ENCODE data around the gene SASH1.

The SASH1 gene

GRCh38 chr6:148340586-148341297 lies 1.9 kb upstream of the SASH1 start:
- TF ChIP-seq CTCF (IDR thresholded peaks at IDR 0.05; ENCODE audit: low read depth, low read length), result no peak
- no peak overlapping the region for H3K4me3 ChIP-seq (replicated peaks in 1 of 2; ENCODE audit: low read depth in 2 of 2, low read length in 2 of 2)
- DNase-seq (ENCODE audit: low read depth in 2 of 2), result no peak

GRCh38 chr6:148342100-148342349 lies 613 bp upstream of the SASH1 start:
- TF ChIP-seq CTCF (IDR thresholded peaks at IDR 0.05; ENCODE audit: low read depth, low read length), result no peak
- DNase-seq (ENCODE audit: low read depth in 2 of 2), result no peak
- peak overlapping the region; percentile 61 to 79 for H3K4me3 ChIP-seq (replicated peaks in 1 of 2; ENCODE audit: low read depth in 2 of 2, low read length in 2 of 2)

- H3K4me3 ChIP-seq (replicated peaks in 1 of 2; ENCODE audit: low read depth in 2 of 2, low read length in 2 of 2), result peak overlapping the region; percentile 79 to 83
- DNase-seq (ENCODE audit: low read depth in 2 of 2), result peak; percentile 32 to 48
- TF ChIP-seq CTCF (IDR thresholded peaks at IDR 0.05; ENCODE audit: low read depth, low read length), result peak; percentile 20
Observed at GRCh38 chr6:148343047-148343782, 577 bp downstream of the SASH1 start.

- DNase-seq (ENCODE audit: low read depth in 2 of 2), result no peak
- no peak for TF ChIP-seq CTCF (IDR thresholded peaks at IDR 0.05; ENCODE audit: low read depth, low read length)
- H3K4me3 ChIP-seq (replicated peaks in 1 of 2; ENCODE audit: low read depth in 2 of 2, low read length in 2 of 2), result no peak overlapping the region
Observed at GRCh38 chr6:148345176-148345575, 2.5 kb downstream of the SASH1 start.

- H3K4me3 ChIP-seq (replicated peaks in 1 of 2; ENCODE audit: low read depth in 2 of 2, low read length in 2 of 2), result no peak overlapping the region
- no peak for TF ChIP-seq CTCF (IDR thresholded peaks at IDR 0.05; ENCODE audit: low read depth, low read length)
- DNase-seq (ENCODE audit: low read depth in 2 of 2), result no peak
Observed at GRCh38 chr6:148345578-148345977, 2.9 kb downstream of the SASH1 start.

GRCh38 chr6:148346681-148347440 lies 4.2 kb downstream of the SASH1 start:
- no peak for TF ChIP-seq CTCF (IDR thresholded peaks at IDR 0.05; ENCODE audit: low read depth, low read length)
- DNase-seq (ENCODE audit: low read depth in 2 of 2), result no peak
- H3K4me3 ChIP-seq (replicated peaks in 1 of 2; ENCODE audit: low read depth in 2 of 2, low read length in 2 of 2), result no peak overlapping the region
